ENCODE data around the gene PON2.

PON2 gene

DNA sequence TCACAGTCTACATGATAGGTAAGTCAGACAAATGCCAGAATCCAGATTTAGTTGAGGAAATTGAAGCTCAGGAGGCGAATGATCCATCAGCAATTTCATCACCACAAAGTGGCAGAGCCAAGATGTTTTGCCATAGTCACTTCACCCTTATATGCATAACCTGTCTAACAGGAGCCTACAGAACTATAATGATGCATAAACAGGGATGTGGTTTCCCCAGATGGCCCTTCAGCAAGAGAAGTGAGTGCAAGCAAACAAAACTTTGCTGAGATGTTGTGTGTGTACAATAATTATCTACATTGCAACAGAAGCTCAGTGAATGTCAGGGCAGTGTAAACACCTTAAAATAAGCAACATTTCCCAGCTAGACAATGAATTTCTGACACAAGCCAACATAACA lies 67.2 kb downstream of the PON2 start:
- H3K4me3 ChIP-seq (ENCODE audit: low read length), result no peak overlapping the region
- no peak for DNase-seq (ENCODE audit: low read depth, low spot score)

DNA sequence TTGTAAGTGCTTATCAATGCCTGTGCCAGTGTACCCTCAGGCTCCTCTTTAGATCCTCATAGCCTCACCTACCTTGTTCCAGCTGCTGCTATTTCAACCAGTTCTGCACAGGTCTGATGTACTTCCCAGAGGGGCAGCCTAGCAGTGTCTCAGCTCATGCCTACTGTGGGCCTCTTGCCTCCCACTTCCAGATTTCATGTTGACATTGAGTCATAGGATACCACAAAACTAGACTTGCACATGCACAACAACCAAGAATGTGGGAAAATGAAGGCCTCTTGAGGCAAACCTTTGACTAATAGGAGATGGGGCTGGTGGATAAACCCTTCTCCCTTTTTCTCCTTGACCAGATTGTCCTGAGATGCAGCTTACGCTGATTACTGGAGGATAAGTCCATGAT lies 69.7 kb downstream of the PON2 start:
- H3K4me3 ChIP-seq (ENCODE audit: low read length), result no peak overlapping the region
- no peak for DNase-seq (ENCODE audit: low read depth, low spot score)

DNA sequence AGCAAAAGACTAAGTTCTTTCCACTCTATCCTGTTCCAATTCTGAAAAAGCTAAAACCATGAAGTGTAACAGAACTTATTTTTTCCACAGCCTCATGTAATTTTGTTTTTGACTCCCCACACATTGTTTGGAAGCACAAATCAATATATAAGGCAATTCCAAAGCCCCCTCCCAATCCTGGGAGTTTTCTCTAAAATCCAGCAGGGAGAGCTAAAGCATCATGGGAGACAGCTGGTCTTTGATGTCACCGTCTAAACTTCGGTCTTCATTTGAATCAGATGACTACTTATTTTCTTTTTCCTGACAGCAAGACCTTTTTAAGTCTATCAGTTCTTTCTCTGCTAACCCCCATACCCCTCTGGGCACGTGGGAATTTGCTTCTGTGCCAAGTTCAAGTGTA lies 77.2 kb downstream of the PON2 start:
- no peak for DNase-seq (ENCODE audit: low read depth, low spot score)

More for the DNA sequence above, 77.2 kb downstream of the PON2 start:
- no peak overlapping the region for H3K4me3 ChIP-seq (ENCODE audit: low read length)
